HL-60/S4 (cell line): ENCODE data around the gene KCNG2.

Experiments
- in situ Hi-C: fragments of 300-500 bp; cut with MboI; formaldehyde crosslinking; loops from 2 replicates; pipeline ENCODE4 v1.14.3; 2022; ENCODE audit warnings: low sequenced_read_pairs

The KCNG2 gene

DNA sequence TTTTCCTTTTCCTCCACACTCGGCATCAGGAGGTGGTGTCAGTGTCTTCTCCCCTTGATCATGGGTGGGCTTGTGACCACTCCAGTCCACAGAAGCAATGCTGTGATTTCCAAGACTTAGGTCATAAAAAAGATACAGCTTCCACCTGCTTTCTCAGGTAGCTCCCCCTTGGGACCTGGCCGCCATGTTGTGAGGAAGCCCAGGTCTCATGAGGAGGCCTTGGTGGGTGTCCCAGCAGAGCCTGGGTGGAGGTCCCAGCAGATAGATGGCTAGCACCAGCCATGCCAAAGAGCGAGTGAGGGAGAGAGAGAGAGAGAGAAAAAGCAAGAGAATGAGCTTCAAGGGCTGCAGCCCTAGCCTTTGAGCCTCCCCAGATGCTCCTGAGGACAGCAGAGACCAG, 137.8 kb downstream of the KCNG2 start:
- in situ Hi-C loops = no loop called here

GRCh38 chr18:79935925-79936324, 138.2 kb downstream of the KCNG2 start:
- in situ Hi-C loops = no loop called here

GRCh38 chr18:79936641-79937040, 138.9 kb downstream of the KCNG2 start:
- in situ Hi-C loops = no loop called here

GRCh38 chr18:79937103-79937860, 139.5 kb downstream of the KCNG2 start:
- in situ Hi-C loops = no loop called here

- in situ Hi-C loops = no loop called here
These were observed 140.5 kb downstream of the KCNG2 start for GRCh38 chr18:79938196-79938595.

- in situ Hi-C loops = no loop called here
These were observed 141.4 kb downstream of the KCNG2 start for GRCh38 chr18:79939096-79939495.

DNA sequence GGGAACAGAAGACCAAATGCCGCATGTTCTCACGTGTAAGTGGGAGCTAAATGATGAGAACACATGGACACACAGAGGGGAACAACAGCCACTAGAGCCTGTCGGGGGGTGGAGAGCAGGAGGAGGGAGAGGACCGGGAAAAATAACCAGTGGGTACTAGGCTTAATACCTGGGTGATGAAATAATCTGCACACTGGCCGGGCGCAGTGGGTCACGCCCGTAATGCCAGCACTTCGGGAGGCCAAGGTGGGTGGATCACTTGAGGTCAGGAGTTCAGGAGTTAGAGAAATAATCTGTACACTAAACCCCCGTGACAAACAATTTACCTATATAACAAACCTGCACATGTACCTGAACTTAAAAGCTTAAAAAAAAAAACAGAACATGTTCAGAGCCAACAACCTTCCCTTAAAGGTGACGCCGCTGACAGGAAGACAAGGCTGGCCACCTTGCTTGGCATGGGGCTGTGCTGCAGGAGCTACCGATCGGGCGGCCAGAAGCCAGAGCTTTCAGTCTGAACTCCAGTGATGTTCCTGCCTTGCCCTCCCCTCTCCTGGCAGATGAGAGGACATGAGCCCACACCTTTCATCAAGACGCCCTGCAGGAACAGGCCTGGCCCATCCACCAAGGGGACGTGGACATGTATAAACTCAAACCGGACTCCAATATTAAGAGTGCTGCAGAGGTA, 142.5 kb downstream of the KCNG2 start:
- in situ Hi-C loops = no loop called here

DNA sequence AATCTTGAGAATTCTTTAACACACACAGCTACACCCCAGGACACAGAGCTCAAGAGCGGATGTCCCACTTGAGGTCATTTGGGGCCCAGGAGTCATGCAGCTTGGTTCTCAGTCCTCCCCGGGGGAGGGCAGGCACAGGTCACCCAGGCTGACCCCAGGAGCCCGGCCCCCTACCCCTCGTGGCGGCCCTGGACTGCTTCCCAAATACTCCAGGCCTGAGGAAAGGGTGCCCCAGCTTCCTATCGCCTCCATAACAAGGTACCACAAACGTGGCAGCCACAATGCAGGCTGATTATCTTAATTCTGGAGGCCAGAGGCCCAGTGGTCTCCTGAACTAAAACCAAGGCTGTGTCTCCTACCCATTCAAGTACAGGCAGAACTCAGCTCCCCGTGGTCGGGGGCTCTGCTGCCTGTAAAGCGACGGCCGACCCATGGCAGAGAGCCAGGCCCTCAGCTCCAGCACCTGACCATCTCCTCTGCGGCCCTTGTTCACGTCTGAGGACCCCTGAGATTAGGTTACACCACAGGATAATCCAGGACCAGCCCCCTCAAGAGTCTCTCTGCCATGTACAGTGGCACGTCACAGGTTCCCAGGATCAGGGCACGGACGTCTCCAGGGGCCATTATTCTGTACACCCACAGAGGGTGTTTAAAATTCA, 143.2 kb downstream of the KCNG2 start:
- in situ Hi-C loops = no loop called here

DNA sequence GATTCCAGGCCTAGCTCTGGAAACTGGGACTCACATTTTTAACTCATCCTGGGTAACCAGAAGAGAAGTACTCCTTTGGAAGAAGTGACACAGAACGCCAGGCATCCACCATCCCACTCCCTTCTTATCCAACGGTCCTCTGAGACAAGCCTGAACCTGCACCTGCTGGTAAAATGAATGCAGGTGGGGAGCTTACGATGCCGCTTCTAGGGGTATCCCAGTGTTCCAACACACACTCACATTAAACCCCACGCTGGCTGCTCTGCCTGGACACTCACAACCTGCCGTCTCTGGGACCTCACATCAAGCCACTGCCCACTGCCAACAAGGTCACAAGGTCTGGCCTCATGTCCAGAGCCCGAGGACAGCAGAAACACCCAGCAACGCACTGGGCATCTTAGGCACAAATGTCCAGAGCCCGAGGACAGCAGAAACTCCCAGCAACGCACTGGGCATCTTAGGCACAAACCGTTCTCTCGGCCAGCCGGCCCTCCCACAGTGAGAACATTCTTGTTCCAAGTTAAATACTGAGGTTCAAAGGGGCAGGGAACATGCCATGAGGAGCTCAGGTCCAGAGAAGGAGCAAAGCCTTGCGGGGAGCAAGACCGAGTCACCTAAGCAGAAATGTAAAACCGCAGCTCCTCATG, 143.9 kb downstream of the KCNG2 start:
- in situ Hi-C loops = no loop called here

- in situ Hi-C loops = no loop called here
These were observed 144.5 kb downstream of the KCNG2 start for GRCh38 chr18:79942211-79942610.

- in situ Hi-C loops = no loop called here
These were observed 145.3 kb downstream of the KCNG2 start for GRCh38 chr18:79942786-79943607.

DNA sequence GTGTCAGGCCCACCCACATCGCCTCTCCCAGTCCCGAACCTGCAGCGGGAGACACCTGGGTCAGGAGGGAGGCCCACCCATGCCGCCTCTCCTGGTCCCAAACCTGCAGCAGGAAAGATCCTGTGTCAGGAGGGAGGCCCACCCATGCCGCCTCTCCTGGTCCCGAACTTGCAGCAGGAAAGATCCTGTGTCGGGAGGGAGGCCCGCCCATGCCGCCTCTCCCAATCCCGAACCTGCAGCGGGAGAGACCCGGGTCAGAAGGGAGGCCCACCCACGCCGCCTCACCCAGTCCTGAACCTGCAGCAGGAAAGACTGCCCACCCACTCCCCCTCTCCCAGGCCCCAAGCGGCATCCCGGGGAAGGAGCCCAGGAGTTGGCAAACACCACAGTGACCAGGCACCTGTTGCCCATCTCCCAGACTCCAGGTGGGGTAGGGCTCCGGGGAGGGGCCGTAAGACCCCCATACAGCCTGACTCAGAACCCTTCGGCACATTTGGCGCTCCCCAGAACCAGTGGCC, 145.9 kb downstream of the KCNG2 start:
- in situ Hi-C loops = no loop called here

GRCh38 chr18:79944126-79944731, 146.5 kb downstream of the KCNG2 start:
- in situ Hi-C loops = no loop called here

GRCh38 chr18:79944746-79945117, 147.0 kb downstream of the KCNG2 start:
- in situ Hi-C loops = no loop called here

DNA sequence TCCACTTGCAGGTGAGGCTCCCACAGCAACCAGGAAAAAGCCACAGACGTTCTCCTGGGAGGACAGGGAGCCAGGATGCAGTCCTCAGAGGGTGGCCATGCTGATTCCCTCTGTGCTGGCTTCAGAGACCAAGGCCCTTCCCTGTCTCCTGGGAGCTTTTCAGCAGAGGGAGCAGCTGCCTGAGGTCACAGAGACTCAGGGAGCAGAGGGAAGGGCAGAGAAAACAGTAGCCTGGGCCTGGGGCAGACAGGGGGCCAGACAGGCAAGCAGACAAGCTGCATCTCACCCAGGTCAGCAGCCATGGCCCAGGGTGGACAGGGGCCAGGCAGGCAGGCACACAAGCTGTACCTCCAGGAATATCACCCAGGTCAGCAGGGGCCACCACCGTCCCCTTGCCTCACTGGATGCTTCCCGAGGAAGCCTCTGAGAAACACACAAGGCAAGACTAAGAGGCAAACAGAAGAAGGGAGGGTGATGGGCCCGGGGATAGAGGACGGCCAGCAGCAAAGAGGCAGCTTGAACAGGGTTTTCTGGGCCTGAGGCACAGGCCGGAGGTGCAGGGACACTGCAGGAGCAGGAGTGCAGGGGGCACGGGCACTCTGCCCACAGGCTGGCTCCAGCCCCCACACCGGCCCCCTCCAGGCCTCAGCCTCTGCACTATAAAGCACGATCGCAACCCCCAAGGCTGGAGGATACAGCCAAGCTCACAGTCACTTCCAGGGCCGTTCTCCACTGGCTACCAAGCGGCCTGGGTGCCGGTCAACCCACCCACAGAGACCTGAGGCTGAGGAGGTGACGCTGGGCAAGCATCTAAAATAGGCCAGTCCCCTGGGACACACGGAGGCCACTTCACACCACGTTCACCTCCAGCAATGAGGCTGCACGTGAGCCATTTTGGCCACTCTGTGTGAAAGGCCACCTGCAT, 147.6 kb downstream of the KCNG2 start:
- in situ Hi-C loops = no loop called here

DNA sequence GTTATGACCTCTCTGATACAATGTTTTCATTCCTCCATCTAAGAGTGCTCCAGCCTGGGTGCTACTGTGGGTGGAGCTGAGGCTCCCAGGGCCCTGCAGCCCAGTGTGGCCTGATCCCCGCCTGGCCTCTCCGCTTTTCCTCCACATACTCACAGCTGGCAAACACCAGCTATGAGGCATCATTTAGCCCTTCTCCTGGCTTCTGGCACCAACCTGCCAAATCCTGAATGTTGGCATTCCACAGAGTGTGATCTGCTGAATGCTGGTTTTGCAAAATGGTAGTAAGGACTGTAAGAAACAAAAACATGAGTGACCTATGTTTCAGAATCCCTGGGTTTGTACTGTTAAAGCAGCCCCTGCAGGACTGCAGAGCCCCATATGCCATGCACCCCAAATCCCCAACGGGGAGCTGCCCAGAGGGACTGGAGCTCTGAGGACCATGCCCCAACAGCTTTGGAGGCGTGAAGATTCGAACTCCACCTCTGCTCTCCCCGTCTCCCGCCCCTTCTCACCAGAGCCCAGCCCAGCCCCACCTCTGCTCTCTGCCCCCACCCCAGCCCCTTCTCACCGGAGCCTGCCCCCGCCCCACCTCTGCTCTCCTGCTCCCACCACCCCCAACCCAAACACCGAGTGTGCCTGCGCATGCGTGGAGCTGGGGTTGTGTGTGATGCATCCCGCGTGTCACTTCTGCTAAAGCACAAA, 149.5 kb downstream of the KCNG2 start:
- in situ Hi-C loops = no loop called here

GRCh38 chr18:79947881-79948610, 150.3 kb downstream of the KCNG2 start:
- in situ Hi-C loops = no loop called here
